Neuronal stem cell (in vitro differentiated cells): Measurements from ENCODE around the gene CFAP73.

Experiments used
- DNase-seq: peaks from one replicate; pipeline ENCODE4 v3.0.0-alpha.2; 2013; ENCODE audit warnings: low spot score
- H2AFZ ChIP-seq: one replicate; pipeline ENCODE4 v1.6.1; 2013; ENCODE audit warnings: mild to moderate bottlenecking, low read length, inconsistent platforms
- H2AK5ac ChIP-seq: 2 replicates; pipeline ENCODE4 v1.6.1; 2013; ENCODE audit warnings: low read depth, mild to moderate bottlenecking, inconsistent platforms, low read length, moderate library complexity, mixed read lengths
- H2BK120ac ChIP-seq: 2 replicates; pipeline ENCODE4 v1.6.1; 2013; ENCODE audit warnings: low read depth, mild to moderate bottlenecking, inconsistent platforms, low read length, moderate library complexity, mixed read lengths
- H2BK12ac ChIP-seq: one replicate; pipeline ENCODE4 v1.6.1; 2013; ENCODE audit warnings: low read length, inconsistent platforms
- H2BK15ac ChIP-seq: 2 replicates; pipeline ENCODE4 v1.6.1; 2013; ENCODE audit warnings: mild to moderate bottlenecking, low read length, inconsistent platforms, mixed read lengths
- H2BK5ac ChIP-seq: one replicate; pipeline ENCODE4 v1.6.1; 2013; ENCODE audit warnings: inconsistent platforms, mild to moderate bottlenecking, low read length, moderate library complexity
- H3K14ac ChIP-seq: one replicate; pipeline ENCODE4 v1.6.1; 2013; ENCODE audit warnings: low read length, inconsistent platforms
- H3K18ac ChIP-seq: 2 replicates; pipeline ENCODE4 v1.6.1; 2013; ENCODE audit warnings: low read length, inconsistent platforms
- H3K23ac ChIP-seq: 2 replicates; pipeline ENCODE4 v1.6.1; 2013; ENCODE audit warnings: low read depth, mild to moderate bottlenecking, mixed read lengths, low read length, inconsistent platforms; ENCODE audit not compliant: poor library complexity
- H3K27ac ChIP-seq: replicated peaks from 3 replicates; pipeline ENCODE4 v1.5.1; 2013; ENCODE audit warnings: low read length, inconsistent platforms
- H3K27me3 ChIP-seq, 3 experiments: 2 replicates each; pipeline ENCODE4 v1.6.1; 2013; ENCODE audit warnings: low read length in 3 of 3, mild to moderate bottlenecking in 2 of 3, inconsistent platforms in 1 of 3, low read depth in 1 of 3, mixed read lengths in 1 of 3, moderate library complexity in 1 of 3; ENCODE audit not compliant: control insufficient read depth in 3 of 3, insufficient read depth in 3 of 3
- H3K36me3 ChIP-seq, 2 donors: replicated peaks in 1 of 2; 2 replicates each; pipeline ENCODE4 v1.6.1; 2013; ENCODE audit warnings: low read length in 2 of 2; ENCODE audit not compliant: control insufficient read depth in 2 of 2, insufficient read depth in 2 of 2
- H3K4ac ChIP-seq: 2 replicates; pipeline ENCODE4 v1.6.1; 2013; ENCODE audit warnings: inconsistent platforms, mild to moderate bottlenecking, low read length, moderate library complexity
- H3K4me1 ChIP-seq, 2 donors: 1 replicate in 1 of 2; 2 replicates in 1 of 2; pipeline ENCODE4 v1.6.1; 2013; ENCODE audit warnings: low read length in 2 of 2, low read depth in 1 of 2; ENCODE audit not compliant: control insufficient read depth in 2 of 2, insufficient read depth in 1 of 2
- H3K4me2 ChIP-seq: one replicate; pipeline ENCODE4 v1.6.1; 2013; ENCODE audit warnings: mild to moderate bottlenecking, low read length, inconsistent platforms; ENCODE audit not compliant: insufficient read depth, poor library complexity, severe bottlenecking
- H3K4me3 ChIP-seq, 2 donors: 2 replicates each; pipeline ENCODE4 v1.5.1; 2013; ENCODE audit warnings: low read length in 2 of 2, mild to moderate bottlenecking in 2 of 2, inconsistent platforms in 1 of 2, moderate library complexity in 1 of 2
- H3K79me1 ChIP-seq: one replicate; pipeline ENCODE4 v1.6.1; 2013; ENCODE audit warnings: low read depth, mild to moderate bottlenecking, inconsistent platforms, low read length, moderate library complexity
- H3K9ac ChIP-seq: one replicate; pipeline ENCODE4 v1.6.1; 2013; ENCODE audit warnings: mild to moderate bottlenecking, low read depth, low read length, inconsistent platforms; ENCODE audit not compliant: poor library complexity
- H3K9me3 ChIP-seq, 2 donors: replicated peaks in 1 of 2; 2 replicates each; pipeline versions ENCODE3 to v1.6.1; 2013; ENCODE audit warnings: low read length in 2 of 2, mild to moderate bottlenecking in 2 of 2, inconsistent platforms in 1 of 2, low read depth in 1 of 2, mixed read lengths in 1 of 2, moderate library complexity in 1 of 2; ENCODE audit not compliant: control insufficient read depth in 2 of 2, insufficient read depth in 1 of 2
- H4K8ac ChIP-seq: one replicate; pipeline ENCODE4 v1.6.1; 2013; ENCODE audit warnings: low read depth, mild to moderate bottlenecking, inconsistent platforms, low read length, moderate library complexity
- H4K91ac ChIP-seq: one replicate; pipeline ENCODE4 v1.6.1; 2013; ENCODE audit warnings: low read length, low read depth, mild to moderate bottlenecking, inconsistent platforms; ENCODE audit not compliant: poor library complexity
- WGBS, 2 donors: extraction: QIAGEN DNeasy Blood & Tissue Kit; methylation state at CpG; one replicate each; pipeline ENCODE4 v1.1.7; 2013; ENCODE audit warnings: missing lambda C conversion rate in 2 of 2, mixed read lengths in 1 of 2; ENCODE audit not compliant: insufficient read length in 2 of 2, insufficient replicate concordance in 1 of 2; ENCODE audit errors: extremely low coverage in 2 of 2; 5-methylcytosine and 5-hydroxymethylcytosine counted together

Gene CFAP73

DNA sequence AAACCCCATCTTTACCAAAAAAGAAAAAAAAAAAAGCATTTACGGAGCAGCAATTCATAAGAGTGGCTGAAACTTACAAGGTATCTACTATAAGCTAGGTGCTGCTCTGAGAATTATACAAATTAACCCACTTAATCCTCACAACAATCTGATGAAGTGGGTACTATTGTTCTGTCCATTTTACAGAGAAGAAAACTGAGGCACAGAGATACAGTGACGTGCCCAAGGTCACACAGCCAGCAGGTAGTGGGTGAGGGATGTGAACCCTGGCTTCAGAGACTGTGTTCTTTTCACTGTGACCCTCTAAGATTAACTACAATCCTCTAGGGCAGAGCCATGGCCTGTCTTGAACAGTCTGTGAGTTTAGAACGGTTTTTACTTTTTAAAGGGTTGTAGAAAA, 32.5 kb downstream of the CFAP73 start:
- H3K9ac ChIP-seq, result no peak overlapping the region
- H2AFZ ChIP-seq, result no peak overlapping the region
- no CpG with 5 or more reads among the region's 3 CpGs for WGBS, 2 donors

DNA sequence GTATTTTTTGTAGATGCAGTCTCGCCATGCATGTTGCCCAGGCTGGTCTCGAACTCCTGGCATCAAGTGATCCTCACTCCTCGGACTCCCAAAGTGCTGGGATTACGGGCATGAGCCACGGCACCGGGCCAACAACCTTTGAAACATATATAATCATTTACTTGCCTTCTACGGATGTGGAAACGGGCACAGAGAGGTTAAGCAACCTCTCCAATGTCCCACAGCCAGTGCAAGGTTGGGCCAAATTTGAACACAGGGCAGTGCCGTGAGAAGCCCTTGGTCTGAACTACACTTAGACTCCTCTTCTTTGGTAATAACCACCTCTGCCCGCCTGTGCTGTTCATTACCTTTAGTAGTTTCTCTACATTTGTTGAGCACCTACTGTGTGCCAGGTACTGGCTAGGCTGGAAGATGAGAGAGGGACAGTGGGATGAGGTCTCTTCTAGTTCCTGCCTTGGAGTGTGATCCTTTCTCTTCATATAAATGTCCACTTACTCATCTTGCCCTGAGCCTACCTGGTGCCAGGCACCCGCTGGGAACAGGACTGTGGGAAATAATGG, 33.6 kb downstream of the CFAP73 start:
- Histone ChIP-seq H3K4me1 (peaks cover 3 to 8% of the 10 kb centered on the region in 2 donors), H3K79me1 (peaks cover 8% of the 10 kb centered on the region), H3K4me2 (no peak overlapping the region), H2BK15ac (no peak overlapping the region), H3K27me3 (no peaks in the 10 kb centered on the region), H3K9ac (no peak overlapping the region), H2AK5ac (no peak overlapping the region), H3K14ac (no peak overlapping the region), H3K18ac (no peak overlapping the region), H2BK120ac (no peak overlapping the region), H2AFZ (no peak overlapping the region), H3K23ac (no peak overlapping the region), H3K9me3 (peaks cover 0 to 1% of the 10 kb centered on the region in 2 donors), H2BK12ac (no peak overlapping the region), H2BK5ac (no peak overlapping the region), H3K4me3 (no peak overlapping the region), H3K27ac (no peak overlapping the region), H4K8ac (no peak overlapping the region), H3K36me3 (peaks cover 33 to 50% of the 10 kb centered on the region in 2 donors), H3K4ac (no peak overlapping the region), H4K91ac (no peak overlapping the region)
- no CpG with 5 or more reads among the region's 11 CpGs for WGBS, 2 donors
- DNase-seq, result no peak

More for the DNA sequence above, 32.5 kb downstream of the CFAP73 start:
- H4K8ac ChIP-seq, result no peak overlapping the region
- H3K18ac ChIP-seq, result no peak overlapping the region
- no peak overlapping the region for H4K91ac ChIP-seq
- no peak overlapping the region for H3K27ac ChIP-seq
- no peak overlapping the region for H3K4me2 ChIP-seq
- H3K4me1 ChIP-seq, result peaks cover 3 to 8% of the 10 kb centered on the region in 2 donors
- H2BK120ac ChIP-seq, result no peak overlapping the region
- no peak overlapping the region for H2BK5ac ChIP-seq
- H2AK5ac ChIP-seq, result no peak overlapping the region
- peaks cover 8% of the 10 kb centered on the region for H3K79me1 ChIP-seq
- no peak overlapping the region for H3K4ac ChIP-seq
- H3K27me3 ChIP-seq, result no peaks in the 10 kb centered on the region
- no peak overlapping the region for H3K4me3 ChIP-seq
- H3K23ac ChIP-seq, result no peak overlapping the region
- H3K36me3 ChIP-seq, result peaks cover 44 to 55% of the 10 kb centered on the region in 2 donors
- no peak overlapping the region for H3K14ac ChIP-seq
- H3K9me3 ChIP-seq, result peaks cover 7 to 10% of the 10 kb centered on the region in 2 donors
- H2BK15ac ChIP-seq, result no peak overlapping the region
- no peak overlapping the region for H2BK12ac ChIP-seq
- no peak for DNase-seq

DNA sequence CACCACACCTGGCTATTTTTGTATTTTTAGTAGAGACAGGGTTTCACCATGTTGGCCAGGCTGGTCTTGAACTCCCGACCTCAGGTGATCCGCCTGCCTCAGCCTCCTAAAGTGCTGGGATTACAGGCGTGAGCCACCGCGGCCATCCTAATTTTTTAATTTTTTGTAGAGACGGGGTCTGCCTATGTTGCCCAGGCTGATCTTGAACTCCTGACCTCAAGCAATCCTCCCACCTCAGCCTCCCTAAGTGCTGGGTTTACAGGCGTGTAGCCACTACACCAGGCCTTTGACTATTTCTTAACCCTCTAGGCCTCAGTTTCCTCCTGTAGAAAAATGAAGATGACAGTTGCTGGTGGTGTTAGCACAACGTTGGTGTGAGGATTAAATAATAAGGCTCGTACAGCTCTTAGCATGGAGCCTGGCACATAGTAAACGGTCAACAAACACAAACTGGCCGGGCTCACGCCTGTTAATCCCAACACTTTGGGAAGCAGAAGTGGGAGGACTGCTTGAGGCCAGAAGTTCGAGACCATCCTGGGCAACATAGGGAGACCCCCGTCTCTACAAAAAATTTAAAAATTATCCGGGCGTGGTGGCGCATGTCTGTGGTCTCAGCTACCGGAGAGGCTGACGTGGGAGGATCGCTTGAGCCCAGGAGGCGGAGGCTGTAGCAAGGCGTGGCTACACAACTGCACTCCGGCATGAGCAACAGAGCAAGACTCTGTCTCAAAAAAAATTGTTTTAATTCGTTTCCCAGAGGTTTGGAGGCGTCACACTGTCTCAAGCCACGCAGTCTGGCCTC, 34.8 kb downstream of the CFAP73 start:
- no peak overlapping the region for H3K9ac ChIP-seq

DNA sequence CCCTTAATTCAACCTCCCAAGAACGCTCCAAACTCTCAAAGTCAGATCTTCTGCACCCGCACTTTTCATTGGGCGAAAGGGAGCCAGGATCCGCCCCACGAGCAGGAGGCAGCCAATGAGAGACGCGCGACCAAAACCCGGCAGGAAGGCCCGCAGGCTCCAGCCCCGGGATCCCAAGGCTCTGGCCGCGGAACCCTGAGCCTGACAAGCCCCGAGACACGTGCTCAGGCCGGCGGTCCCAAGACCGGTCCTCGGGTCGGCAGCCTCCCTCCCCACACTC, 35.3 kb downstream of the CFAP73 start:
- Histone ChIP-seq H4K8ac (peak overlapping the region; percentile 8), H3K27ac (peak overlapping the region; percentile 79), H3K14ac (peak overlapping the region; percentile 94), H2BK120ac (no peak overlapping the region), H2BK5ac (peak overlapping the region; percentile 99), H3K36me3 (peaks cover 18 to 46% of the 10 kb centered on the region in 2 donors), H3K4ac (no peak overlapping the region), H3K9ac (peak overlapping the region; percentile 91), H3K23ac (peak overlapping the region; percentile 80), H2BK12ac (no peak overlapping the region), H3K9me3 (no peaks in the 10 kb centered on the region), H3K4me3 (peak overlapping the region; percentile 98), H3K4me1 (peaks cover 3 to 8% of the 10 kb centered on the region in 2 donors), H2BK15ac (no peak overlapping the region), H2AK5ac (no peak overlapping the region), H3K4me2 (peak overlapping the region; percentile 77), H4K91ac (no peak overlapping the region), H3K18ac (peak overlapping the region; percentile 93), H2AFZ (peak overlapping the region; percentile 100), H3K27me3 (no peaks in the 10 kb centered on the region), H3K79me1 (peaks cover 8% of the 10 kb centered on the region)
- peak; percentile 86 for DNase-seq
- WGBS, 2 donors, result no CpG with 5 or more reads among the region's 20 CpGs

More for the DNA sequence above, 34.8 kb downstream of the CFAP73 start:
- Histone ChIP-seq H3K4me2 (peak overlapping the region; percentile 77), H3K79me1 (peaks cover 7% of the 10 kb centered on the region), H2BK15ac (no peak overlapping the region), H3K27me3 (no peaks in the 10 kb centered on the region), H4K8ac (no peak overlapping the region), H2BK12ac (no peak overlapping the region), H3K4me1 (peaks cover 3 to 8% of the 10 kb centered on the region in 2 donors), H3K27ac (no peak overlapping the region), H3K36me3 (peaks cover 22 to 46% of the 10 kb centered on the region in 2 donors), H3K4ac (no peak overlapping the region), H3K4me3 (peak overlapping the region; percentile 98), H3K18ac (no peak overlapping the region), H2BK120ac (no peak overlapping the region), H2AFZ (peak overlapping the region; percentile 100), H3K14ac (no peak overlapping the region), H2AK5ac (no peak overlapping the region), H2BK5ac (no peak overlapping the region), H4K91ac (no peak overlapping the region), H3K23ac (no peak overlapping the region), H3K9me3 (no peaks in the 10 kb centered on the region)
- no peak for DNase-seq
- no CpG with 5 or more reads among the region's 26 CpGs for WGBS, 2 donors
